ENCODE results near the gene FAM219A. TPM values are rescaled to one million over a fixed set of nuclear protein-coding genes. Genes with fewer than 3 reads are reported as not detected.
"Not testable (repeated sequence)": the region's sequence is repeated elsewhere in the genome, so short reads cannot be mapped to it uniquely, and the experiment has no call there.

Gene FAM219A
- total and polyA plus RNA-seq, 2 donors: 6.0 to 20.8 TPM

- H3K4me1 ChIP-seq (ENCODE audit: insufficient read depth): no peaks in the 10 kb centered on the region
- DNase-seq (ENCODE audit: extremely low spot score): no peak
- no peak overlapping the region for H3K27ac ChIP-seq (ENCODE audit: low read depth)
- H3K36me3 ChIP-seq (ENCODE audit: insufficient read depth): no peaks in the 10 kb centered on the region
- no peak overlapping the region for H3K4me3 ChIP-seq (ENCODE audit: low read depth, low read length)
- 73% methylated on average over 6 of the region's 6 CpGs for WGBS
Measured at GRCh38 chr9:34496149-34496712, 37.9 kb upstream of the FAM219A start.

DNA sequence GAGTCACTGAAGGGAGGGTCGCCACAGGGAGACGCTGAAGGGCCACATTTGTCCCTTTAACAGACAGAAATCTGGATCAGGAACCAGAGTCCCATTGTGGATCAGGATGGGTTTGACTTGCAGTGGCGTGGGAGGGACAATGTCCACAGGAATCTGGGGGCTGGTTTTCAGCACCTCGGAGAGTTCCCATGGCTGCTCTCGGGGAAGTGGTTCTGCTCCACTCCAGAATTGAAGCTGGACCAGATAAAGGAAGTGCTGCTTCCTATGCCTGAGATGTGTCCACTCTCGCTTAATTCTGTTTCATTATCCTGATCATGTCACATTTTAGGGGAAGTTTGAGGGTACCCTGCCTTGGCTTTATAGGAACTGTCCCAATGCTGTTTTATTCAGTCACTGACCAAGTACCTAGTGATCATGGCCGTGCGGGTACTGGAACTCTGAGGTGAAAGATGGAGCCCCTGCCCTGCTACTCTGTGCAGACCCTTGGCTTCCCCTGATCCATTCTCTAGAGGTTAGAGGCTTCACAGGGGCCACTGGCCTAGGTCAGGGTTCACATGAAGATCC lies 35.7 kb upstream of the FAM219A start:
- H3K36me3 ChIP-seq (ENCODE audit: insufficient read depth): no peaks in the 10 kb centered on the region
- 34% methylated on average over 8 of the region's 8 CpGs for WGBS
- no peak overlapping the region for H3K27ac ChIP-seq (ENCODE audit: low read depth)
- no peak for DNase-seq (ENCODE audit: extremely low spot score)
- H3K4me1 ChIP-seq (ENCODE audit: insufficient read depth): no peaks in the 10 kb centered on the region
- H3K4me3 ChIP-seq (ENCODE audit: low read depth, low read length): no peak overlapping the region

DNA sequence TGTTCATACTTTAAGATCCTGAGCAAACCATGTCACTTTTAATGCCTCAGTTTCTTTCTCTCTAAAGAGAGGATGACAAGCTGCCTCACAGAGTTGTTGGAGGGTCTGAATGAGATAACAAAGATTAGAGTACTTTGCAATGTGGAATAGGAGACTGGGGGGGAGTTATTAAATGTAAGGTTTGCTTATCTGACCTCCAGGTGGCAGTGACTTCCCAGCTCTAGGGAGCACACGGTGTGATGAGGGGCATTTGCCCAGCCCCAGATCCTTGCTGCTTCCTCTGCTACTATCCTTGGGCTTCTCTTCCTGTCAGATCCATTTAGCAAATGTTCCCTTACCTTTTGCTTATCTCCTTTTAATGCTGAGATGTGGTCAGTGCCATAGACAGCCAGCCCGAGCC lies 33.7 kb upstream of the FAM219A start:
- Histone ChIP-seq H3K4me1 (ENCODE audit: insufficient read depth) (no peaks in the 10 kb centered on the region), H3K27ac (ENCODE audit: low read depth) (no peak overlapping the region), H3K4me3 (ENCODE audit: low read depth, low read length) (no peak overlapping the region), H3K36me3 (ENCODE audit: insufficient read depth) (no peaks in the 10 kb centered on the region)
- WGBS: 24% methylated on average over 2 of the region's 2 CpGs
- DNase-seq (ENCODE audit: extremely low spot score): no peak

GRCh38 chr9:34491596-34491995 lies 33.2 kb upstream of the FAM219A start:
- WGBS: 51% methylated on average over 2 of the region's 2 CpGs
- H3K4me1 ChIP-seq (ENCODE audit: insufficient read depth): no peaks in the 10 kb centered on the region

DNA sequence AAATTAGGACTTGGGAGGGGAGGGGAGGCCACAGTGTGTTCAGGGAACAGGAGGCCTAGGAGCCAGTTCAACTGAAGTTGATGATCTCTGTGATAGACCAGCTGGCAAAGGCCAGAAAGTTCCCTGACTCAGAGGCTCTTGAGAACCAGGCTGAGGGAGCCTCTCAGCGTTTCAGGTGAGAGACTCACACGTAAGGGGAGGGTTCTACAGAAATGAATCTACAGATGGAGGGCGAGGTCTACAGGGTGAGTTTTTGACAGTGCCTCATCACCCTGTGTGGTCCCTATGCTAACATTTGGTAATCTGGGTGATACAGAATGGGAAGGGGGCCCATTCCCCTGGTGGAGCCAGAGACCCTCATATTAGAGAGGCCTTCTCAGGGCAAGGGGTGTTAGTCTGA lies 32.4 kb upstream of the FAM219A start:
- WGBS: 59% methylated on average over 3 of the region's 3 CpGs

More at GRCh38 chr9:34491596-34491995, 33.2 kb upstream of the FAM219A start:
- Histone ChIP-seq H3K4me3 (ENCODE audit: low read depth, low read length) (no peak overlapping the region), H3K36me3 (ENCODE audit: insufficient read depth) (no peaks in the 10 kb centered on the region), H3K27ac (ENCODE audit: low read depth) (no peak overlapping the region)
- DNase-seq (ENCODE audit: extremely low spot score): no peak

GRCh38 chr9:34490360-34490759 lies 32.0 kb upstream of the FAM219A start:
- Histone ChIP-seq H3K27ac (ENCODE audit: low read depth) (no peak overlapping the region), H3K36me3 (ENCODE audit: insufficient read depth) (no peaks in the 10 kb centered on the region), H3K4me3 (ENCODE audit: low read depth, low read length) (no peak overlapping the region), H3K4me1 (ENCODE audit: insufficient read depth) (no peaks in the 10 kb centered on the region)
- WGBS: 70% methylated on average over 1 of the region's 1 CpG
- DNase-seq (ENCODE audit: extremely low spot score): no peak

More for the DNA sequence above, 32.4 kb upstream of the FAM219A start:
- H3K4me1 ChIP-seq (ENCODE audit: insufficient read depth): no peaks in the 10 kb centered on the region
- no peak for DNase-seq (ENCODE audit: extremely low spot score)
- no peak overlapping the region for H3K4me3 ChIP-seq (ENCODE audit: low read depth, low read length)
- no peak overlapping the region for H3K27ac ChIP-seq (ENCODE audit: low read depth)
- H3K36me3 ChIP-seq (ENCODE audit: insufficient read depth): no peaks in the 10 kb centered on the region

- no peak overlapping the region for H3K27ac ChIP-seq (ENCODE audit: low read depth)
- H3K4me3 ChIP-seq (ENCODE audit: low read depth, low read length): no peak overlapping the region
- H3K4me1 ChIP-seq (ENCODE audit: insufficient read depth): no peaks in the 10 kb centered on the region
- no peaks in the 10 kb centered on the region for H3K36me3 ChIP-seq (ENCODE audit: insufficient read depth)
- no peak for DNase-seq (ENCODE audit: extremely low spot score)
- 58% methylated on average over 3 of the region's 3 CpGs for WGBS
Measured at GRCh38 chr9:34486572-34486971, 28.2 kb upstream of the FAM219A start.

- Histone ChIP-seq H3K4me3 (ENCODE audit: low read depth, low read length) (no peak overlapping the region), H3K27ac (ENCODE audit: low read depth) (no peak overlapping the region), H3K4me1 (ENCODE audit: insufficient read depth) (no peaks in the 10 kb centered on the region), H3K36me3 (ENCODE audit: insufficient read depth) (no peaks in the 10 kb centered on the region)
- 71% methylated on average over 6 of the region's 6 CpGs for WGBS
- DNase-seq (ENCODE audit: extremely low spot score): no peak
Measured at GRCh38 chr9:34485822-34486221, 27.5 kb upstream of the FAM219A start.

- no peak for DNase-seq (ENCODE audit: extremely low spot score)
- no peaks in the 10 kb centered on the region for H3K36me3 ChIP-seq (ENCODE audit: insufficient read depth)
- no peak overlapping the region for H3K27ac ChIP-seq (ENCODE audit: low read depth)
- H3K4me1 ChIP-seq (ENCODE audit: insufficient read depth): no peaks in the 10 kb centered on the region
- no peak overlapping the region for H3K4me3 ChIP-seq (ENCODE audit: low read depth, low read length)
Measured at GRCh38 chr9:34484678-34485077, 26.3 kb upstream of the FAM219A start.

DNA sequence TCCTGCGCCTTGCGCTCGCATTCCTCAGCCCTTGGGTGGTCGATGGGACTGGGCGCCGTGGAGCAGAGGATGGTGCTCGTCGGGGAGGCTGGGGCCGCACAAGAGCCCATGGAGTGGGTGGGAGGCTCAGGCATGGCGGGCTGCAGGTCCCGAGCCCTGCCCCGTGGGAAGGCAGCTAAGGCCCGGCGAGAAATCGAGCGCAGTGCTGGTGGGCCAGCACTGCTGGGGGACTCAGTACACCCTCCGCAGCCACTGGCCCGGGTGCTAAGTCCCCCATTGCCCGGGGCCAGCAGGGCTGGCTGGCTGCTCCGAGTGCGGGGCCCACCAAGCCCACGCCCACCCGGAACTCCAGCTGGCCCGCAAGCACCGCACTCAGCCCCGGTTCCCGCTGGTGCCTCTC lies 24.4 kb upstream of the FAM219A start:
- DNase-seq (ENCODE audit: extremely low spot score); H3K36me3 ChIP-seq (ENCODE audit: insufficient read depth); H3K4me1 ChIP-seq (ENCODE audit: insufficient read depth); H3K27ac ChIP-seq (ENCODE audit: low read depth); H3K4me3 ChIP-seq (ENCODE audit: low read depth, low read length): not testable (repeated sequence)
- 94% methylated on average over 25 of the region's 27 CpGs for WGBS

GRCh38 chr9:34481620-34482019 lies 23.2 kb upstream of the FAM219A start:
- H3K36me3 ChIP-seq (ENCODE audit: insufficient read depth); H3K4me1 ChIP-seq (ENCODE audit: insufficient read depth); H3K4me3 ChIP-seq (ENCODE audit: low read depth, low read length); DNase-seq (ENCODE audit: extremely low spot score); H3K27ac ChIP-seq (ENCODE audit: low read depth): not testable (repeated sequence)
- WGBS: 63% methylated on average over 13 of the region's 13 CpGs

- H3K36me3 ChIP-seq (ENCODE audit: insufficient read depth): no peaks in the 10 kb centered on the region
- no peak for DNase-seq (ENCODE audit: extremely low spot score)
- no peak overlapping the region for H3K27ac ChIP-seq (ENCODE audit: low read depth)
- no peak overlapping the region for H3K4me3 ChIP-seq (ENCODE audit: low read depth, low read length)
- WGBS: 19% methylated on average over 5 of the region's 5 CpGs
- no peaks in the 10 kb centered on the region for H3K4me1 ChIP-seq (ENCODE audit: insufficient read depth)
Measured at GRCh38 chr9:34479431-34479866, 21.1 kb upstream of the FAM219A start.

- Histone ChIP-seq H3K4me3 (ENCODE audit: low read depth, low read length) (no peak overlapping the region), H3K4me1 (ENCODE audit: insufficient read depth) (no peaks in the 10 kb centered on the region), H3K36me3 (ENCODE audit: insufficient read depth) (no peaks in the 10 kb centered on the region), H3K27ac (ENCODE audit: low read depth) (no peak overlapping the region)
- WGBS: 72% methylated on average over 1 of the region's 1 CpG
- DNase-seq (ENCODE audit: extremely low spot score): no peak
Measured at GRCh38 chr9:34477541-34477940, 19.2 kb upstream of the FAM219A start.

GRCh38 chr9:34475097-34475496 lies 16.7 kb upstream of the FAM219A start:
- Histone ChIP-seq H3K27ac (ENCODE audit: low read depth) (no peak overlapping the region), H3K4me1 (ENCODE audit: insufficient read depth) (no peaks in the 10 kb centered on the region), H3K36me3 (ENCODE audit: insufficient read depth) (no peaks in the 10 kb centered on the region), H3K4me3 (ENCODE audit: low read depth, low read length) (no peak overlapping the region)
- WGBS: 38% methylated on average over 3 of the region's 3 CpGs
- DNase-seq (ENCODE audit: extremely low spot score): no peak

DNA sequence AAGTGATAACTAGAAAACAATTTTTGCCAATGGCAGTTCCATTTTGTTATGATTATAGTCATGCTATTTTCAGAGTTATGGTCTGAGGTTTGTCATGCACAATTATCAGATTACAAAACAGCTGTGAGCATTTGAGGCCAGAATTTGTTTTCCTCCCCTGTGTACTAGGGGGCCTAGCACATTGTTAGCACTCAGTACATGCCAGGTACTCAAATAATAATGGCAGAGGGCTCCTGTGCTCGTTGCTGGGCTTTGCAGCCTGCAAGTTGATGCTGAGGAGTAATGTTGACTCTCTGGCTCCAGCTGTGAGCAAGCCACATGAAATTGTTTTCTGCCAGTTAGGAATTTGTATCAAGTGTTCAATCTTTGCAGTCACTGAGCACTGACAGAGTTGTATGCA lies 7.1 kb upstream of the FAM219A start:
- H3K36me3 ChIP-seq (ENCODE audit: insufficient read depth): no peaks in the 10 kb centered on the region
- no peak overlapping the region for H3K27ac ChIP-seq (ENCODE audit: low read depth)
- H3K4me3 ChIP-seq (ENCODE audit: low read depth, low read length): no peak overlapping the region
- WGBS: 33% methylated on average over 1 of the region's 1 CpG
- H3K4me1 ChIP-seq (ENCODE audit: insufficient read depth): no peaks in the 10 kb centered on the region
- DNase-seq (ENCODE audit: extremely low spot score): no peak
